ENCODE data around the gene NF1. TPM values are rescaled to one million over a fixed set of nuclear protein-coding genes. Genes with fewer than 3 reads are reported as not detected.

Gene NF1
- total RNA-seq, 4 donors from 2014 or later: 34.8 to 106 (median 59.2) TPM

DNA sequence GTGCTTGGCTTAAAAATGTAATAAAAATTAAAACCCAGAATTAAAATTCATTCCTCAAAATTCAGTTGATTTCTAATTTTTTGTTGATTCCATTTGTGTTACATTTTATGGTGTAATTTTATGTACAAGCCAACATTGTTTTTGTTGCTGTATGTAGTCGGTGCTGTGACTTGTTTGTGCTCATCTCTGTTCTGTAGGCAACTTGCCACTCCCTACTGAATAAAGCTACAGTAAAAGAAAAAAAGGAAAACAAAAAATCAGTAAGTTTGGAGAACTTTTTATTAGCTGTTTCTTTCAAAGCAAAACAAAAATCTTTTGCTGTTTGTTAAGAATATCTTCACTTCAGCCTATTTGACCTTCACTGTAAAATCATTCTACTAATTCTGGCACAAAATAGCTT lies 158.0 kb downstream of the NF1 start:
- Histone ChIP-seq H3K4me3 (no peak overlapping the region), H3K4me1 (peaks cover 0 to 5% (median 0%) of the 10 kb centered on the region in 4 donors), H3K27ac (no peak overlapping the region), H3K36me3 (peaks cover 0 to 11% (median 0%) of the 10 kb centered on the region in 4 donors), H3K9me3 (no peaks in the 10 kb centered on the region), H3K27me3 (no peaks in the 10 kb centered on the region)
- in situ Hi-C loops (cut with MboI; ENCODE audit: low pct_ligation_motif_present in 1 of 4, low pct_unique_long_range_greater_than_20kb in 1 of 4, low sequenced_read_pairs in 3 of 4) (no loop called here), intact Hi-C loops (cut with DNase I; ENCODE audit: low total_unique reads) (no loop called here)
- DNase-seq: no peak
- TF ChIP-seq POLR2A (IDR thresholded peaks at IDR 0.05) (no peak), EP300 (IDR thresholded peaks at IDR 0.05; ENCODE audit: low read depth) (no peak), POLR2AphosphoS5 (IDR thresholded peaks at IDR 0.05) (no peak)
- TF ChIP-seq, protein P1, sequence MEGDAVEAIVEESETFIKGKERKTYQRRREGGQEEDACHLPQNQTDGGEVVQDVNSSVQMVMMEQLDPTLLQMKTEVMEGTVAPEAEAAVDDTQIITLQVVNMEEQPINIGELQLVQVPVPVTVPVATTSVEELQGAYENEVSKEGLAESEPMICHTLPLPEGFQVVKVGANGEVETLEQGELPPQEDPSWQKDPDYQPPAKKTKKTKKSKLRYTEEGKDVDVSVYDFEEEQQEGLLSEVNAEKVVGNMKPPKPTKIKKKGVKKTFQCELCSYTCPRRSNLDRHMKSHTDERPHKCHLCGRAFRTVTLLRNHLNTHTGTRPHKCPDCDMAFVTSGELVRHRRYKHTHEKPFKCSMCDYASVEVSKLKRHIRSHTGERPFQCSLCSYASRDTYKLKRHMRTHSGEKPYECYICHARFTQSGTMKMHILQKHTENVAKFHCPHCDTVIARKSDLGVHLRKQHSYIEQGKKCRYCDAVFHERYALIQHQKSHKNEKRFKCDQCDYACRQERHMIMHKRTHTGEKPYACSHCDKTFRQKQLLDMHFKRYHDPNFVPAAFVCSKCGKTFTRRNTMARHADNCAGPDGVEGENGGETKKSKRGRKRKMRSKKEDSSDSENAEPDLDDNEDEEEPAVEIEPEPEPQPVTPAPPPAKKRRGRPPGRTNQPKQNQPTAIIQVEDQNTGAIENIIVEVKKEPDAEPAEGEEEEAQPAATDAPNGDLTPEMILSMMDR (IDR thresholded peaks at IDR 0.05): no peak
- 82 to 85% methylated on average over 1 of the region's 1 CpG for WGBS, 2 donors (ENCODE audit: low coverage in 1 of 2)

DNA sequence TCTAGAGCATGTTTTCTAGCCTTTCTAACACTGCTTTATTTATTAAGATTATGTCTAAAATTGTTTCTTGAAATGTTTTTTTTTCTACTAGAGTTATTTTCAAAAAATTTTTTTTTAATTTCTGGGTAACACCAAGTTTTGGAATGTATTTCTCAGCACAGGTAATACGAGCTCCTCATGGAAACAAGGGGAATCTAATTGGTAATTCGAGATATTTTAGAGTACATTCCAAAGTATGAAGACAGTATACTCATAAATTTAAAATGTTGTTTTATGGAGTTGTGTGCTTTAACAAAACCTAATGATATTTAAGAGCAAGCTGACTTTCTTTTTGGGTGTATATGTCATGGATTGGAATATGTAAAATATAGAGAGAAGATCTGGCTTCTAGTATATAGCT lies 159.9 kb downstream of the NF1 start:
- intact Hi-C loops (cut with DNase I; ENCODE audit: low total_unique reads) (no loop called here), in situ Hi-C loops (cut with MboI; ENCODE audit: low pct_ligation_motif_present in 1 of 4, low pct_unique_long_range_greater_than_20kb in 1 of 4, low sequenced_read_pairs in 3 of 4) (no loop called here)
- Histone ChIP-seq H3K27ac (no peak overlapping the region), H3K4me1 (peaks cover 0 to 5% (median 0%) of the 10 kb centered on the region in 4 donors), H3K4me3 (no peak overlapping the region), H3K9me3 (no peaks in the 10 kb centered on the region), H3K36me3 (peaks cover 0 to 11% (median 0%) of the 10 kb centered on the region in 4 donors), H3K27me3 (no peaks in the 10 kb centered on the region)
- no peak for DNase-seq
- WGBS, 2 donors (ENCODE audit: low coverage in 1 of 2): 87 to 94% methylated on average over 2 of the region's 2 CpGs
- no peak for TF ChIP-seq POLR2AphosphoS5 (IDR thresholded peaks at IDR 0.05)
- no peak for TF ChIP-seq POLR2A (IDR thresholded peaks at IDR 0.05)
- TF ChIP-seq EP300 (IDR thresholded peaks at IDR 0.05; ENCODE audit: low read depth): no peak
- TF ChIP-seq, protein P1 (IDR thresholded peaks at IDR 0.05): no peak

DNA sequence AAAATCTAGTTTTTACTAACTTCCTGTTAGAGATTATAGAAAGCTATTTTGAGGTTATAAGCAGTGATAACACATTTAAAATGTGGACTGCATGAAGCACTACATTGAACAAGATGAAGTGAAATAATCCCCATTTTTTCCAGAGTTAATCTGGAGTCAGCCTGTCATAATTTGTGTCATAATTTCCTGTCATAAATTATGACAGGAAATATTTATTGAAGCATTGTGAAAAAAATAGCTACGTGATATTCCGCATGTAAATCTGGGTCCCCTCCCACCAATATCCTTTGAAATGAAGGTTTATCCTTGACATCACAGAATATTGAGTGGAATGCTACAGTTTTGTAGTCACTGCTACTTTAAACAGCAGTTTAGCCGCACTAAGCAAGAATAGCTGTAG lies 162.2 kb downstream of the NF1 start:
- H3K9me3 ChIP-seq: no peaks in the 10 kb centered on the region
- intact Hi-C loops (cut with DNase I; ENCODE audit: low total_unique reads): no loop called here
- H3K27me3 ChIP-seq: no peaks in the 10 kb centered on the region
- H3K4me3 ChIP-seq: no peak overlapping the region
- no peak for DNase-seq
- no peak overlapping the region for H3K27ac ChIP-seq
- WGBS, 2 donors (ENCODE audit: low coverage in 1 of 2): 65 to 87% methylated on average over 3 of the region's 3 CpGs
- H3K4me1 ChIP-seq: no peaks in the 10 kb centered on the region
- TF ChIP-seq POLR2A (IDR thresholded peaks at IDR 0.05) (no peak), EP300 (IDR thresholded peaks at IDR 0.05; ENCODE audit: low read depth) (no peak), POLR2AphosphoS5 (IDR thresholded peaks at IDR 0.05) (no peak)
- TF ChIP-seq, protein P1 (IDR thresholded peaks at IDR 0.05): no peak
- H3K36me3 ChIP-seq: peaks cover 0 to 23% (median 8%) of the 10 kb centered on the region in 4 donors
- in situ Hi-C loops (cut with MboI; ENCODE audit: low pct_ligation_motif_present in 1 of 4, low pct_unique_long_range_greater_than_20kb in 1 of 4, low sequenced_read_pairs in 3 of 4): no loop called here

DNA sequence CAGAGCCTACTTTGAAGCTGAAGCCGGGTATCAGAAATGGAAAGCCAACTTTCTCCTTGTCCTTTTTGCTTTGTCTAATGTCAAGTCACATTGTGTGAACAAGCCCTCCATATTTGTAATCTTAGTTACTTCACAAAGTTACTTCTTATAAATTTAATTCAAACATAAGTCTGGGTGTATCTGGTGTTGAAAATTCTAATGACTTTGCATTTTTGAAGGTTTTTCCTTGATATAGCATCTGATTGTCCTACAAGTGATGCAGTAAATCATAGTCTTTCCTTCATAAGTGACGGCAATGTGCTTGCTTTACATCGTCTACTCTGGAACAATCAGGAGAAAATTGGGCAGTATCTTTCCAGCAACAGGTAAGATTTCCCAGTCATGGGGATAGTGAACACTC lies 165.4 kb downstream of the NF1 start:
- intact Hi-C loops (cut with DNase I; ENCODE audit: low total_unique reads) (no loop called here), in situ Hi-C loops (cut with MboI; ENCODE audit: low pct_ligation_motif_present in 1 of 4, low pct_unique_long_range_greater_than_20kb in 1 of 4, low sequenced_read_pairs in 3 of 4) (no loop called here)
- Histone ChIP-seq H3K4me3 (no peak overlapping the region), H3K4me1 (no peaks in the 10 kb centered on the region), H3K9me3 (no peaks in the 10 kb centered on the region), H3K27ac (no peak overlapping the region), H3K36me3 (peaks cover 0 to 15% (median 7%) of the 10 kb centered on the region in 4 donors), H3K27me3 (no peaks in the 10 kb centered on the region)
- TF ChIP-seq POLR2AphosphoS5 (IDR thresholded peaks at IDR 0.05): no peak
- no peak for TF ChIP-seq POLR2A (IDR thresholded peaks at IDR 0.05)
- TF ChIP-seq, protein P1 (IDR thresholded peaks at IDR 0.05): no peak
- TF ChIP-seq EP300 (IDR thresholded peaks at IDR 0.05; ENCODE audit: low read depth): no peak
- no peak for DNase-seq
- 93 to 94% methylated on average over 3 of the region's 3 CpGs for WGBS, 2 donors (ENCODE audit: low coverage in 1 of 2)
